HL-60 (cell line): ENCODE data around the gene PSMB10.

Source experiments
- DNase-seq, 2 experiments: peaks; one replicate each; pipeline ENCODE4 v3.0.0-alpha.2; 2010 to 2020; ENCODE audit warnings: low read depth in 1 of 2, low spot score in 1 of 2
- H3K27ac ChIP-seq: fragments of 250-450 bp; sonication (Bioruptor Pico); replicated peaks from 2 replicates; pipeline ENCODE4 v1.5.1; 2020; ENCODE audit warnings: mild to moderate bottlenecking, moderate library complexity
- H3K27me3 ChIP-seq: fragments of 250-450 bp; sonication (Bioruptor Pico); 2 replicates; pipeline ENCODE4 v1.5.1; 2021; ENCODE audit warnings: mild to moderate bottlenecking, moderate library complexity; ENCODE audit not compliant: insufficient read depth, poor library complexity, severe bottlenecking
- H3K4me3 ChIP-seq: replicated peaks from 2 replicates; pipeline ENCODE4 v1.5.1; 2011; ENCODE audit warnings: mild to moderate bottlenecking, control low read depth, low read length; ENCODE audit not compliant: insufficient read depth
- GABPA ChIP-seq: IDR thresholded peaks from 2 replicates; pipeline ENCODE4 v1.6.1; 2012; ENCODE audit warnings: low read depth
- POLR2AphosphoS5 ChIP-seq: IDR thresholded peaks from 2 replicates; pipeline ENCODE4 v1.6.1; 2012; ENCODE audit warnings: low read depth
- SPI1 ChIP-seq: IDR thresholded peaks from 2 replicates; pipeline ENCODE4 v1.6.1; 2012; ENCODE audit warnings: low read depth, mild to moderate bottlenecking, borderline replicate concordance
- TF ChIP-seq, protein P1 (sequence below): IDR thresholded peaks from one replicate; pipeline ENCODE4 v1.5.1; 2011; ENCODE audit warnings: low read length, control low read depth, inconsistent platforms; ENCODE audit not compliant: insufficient read depth
- TF ChIP-seq, protein P2 (sequence below): IDR thresholded peaks from 2 replicates; pipeline ENCODE4 v1.6.1; 2012; ENCODE audit warnings: low read depth; ENCODE audit not compliant: insufficient replicate concordance

The PSMB10 gene

GRCh38 chr16:67886387-67886786 lies 50.3 kb downstream of the PSMB10 start:
- DNase-seq = no peak
- Histone ChIP-seq H3K27me3 (no peaks in the 10 kb centered on the region), H3K4me3 (no peak overlapping the region), H3K27ac (no peak overlapping the region)
- TF ChIP-seq, protein P1, sequence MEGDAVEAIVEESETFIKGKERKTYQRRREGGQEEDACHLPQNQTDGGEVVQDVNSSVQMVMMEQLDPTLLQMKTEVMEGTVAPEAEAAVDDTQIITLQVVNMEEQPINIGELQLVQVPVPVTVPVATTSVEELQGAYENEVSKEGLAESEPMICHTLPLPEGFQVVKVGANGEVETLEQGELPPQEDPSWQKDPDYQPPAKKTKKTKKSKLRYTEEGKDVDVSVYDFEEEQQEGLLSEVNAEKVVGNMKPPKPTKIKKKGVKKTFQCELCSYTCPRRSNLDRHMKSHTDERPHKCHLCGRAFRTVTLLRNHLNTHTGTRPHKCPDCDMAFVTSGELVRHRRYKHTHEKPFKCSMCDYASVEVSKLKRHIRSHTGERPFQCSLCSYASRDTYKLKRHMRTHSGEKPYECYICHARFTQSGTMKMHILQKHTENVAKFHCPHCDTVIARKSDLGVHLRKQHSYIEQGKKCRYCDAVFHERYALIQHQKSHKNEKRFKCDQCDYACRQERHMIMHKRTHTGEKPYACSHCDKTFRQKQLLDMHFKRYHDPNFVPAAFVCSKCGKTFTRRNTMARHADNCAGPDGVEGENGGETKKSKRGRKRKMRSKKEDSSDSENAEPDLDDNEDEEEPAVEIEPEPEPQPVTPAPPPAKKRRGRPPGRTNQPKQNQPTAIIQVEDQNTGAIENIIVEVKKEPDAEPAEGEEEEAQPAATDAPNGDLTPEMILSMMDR = no peak
- no peak for TF ChIP-seq POLR2AphosphoS5
- TF ChIP-seq GABPA = no peak
- TF ChIP-seq, protein P2, sequence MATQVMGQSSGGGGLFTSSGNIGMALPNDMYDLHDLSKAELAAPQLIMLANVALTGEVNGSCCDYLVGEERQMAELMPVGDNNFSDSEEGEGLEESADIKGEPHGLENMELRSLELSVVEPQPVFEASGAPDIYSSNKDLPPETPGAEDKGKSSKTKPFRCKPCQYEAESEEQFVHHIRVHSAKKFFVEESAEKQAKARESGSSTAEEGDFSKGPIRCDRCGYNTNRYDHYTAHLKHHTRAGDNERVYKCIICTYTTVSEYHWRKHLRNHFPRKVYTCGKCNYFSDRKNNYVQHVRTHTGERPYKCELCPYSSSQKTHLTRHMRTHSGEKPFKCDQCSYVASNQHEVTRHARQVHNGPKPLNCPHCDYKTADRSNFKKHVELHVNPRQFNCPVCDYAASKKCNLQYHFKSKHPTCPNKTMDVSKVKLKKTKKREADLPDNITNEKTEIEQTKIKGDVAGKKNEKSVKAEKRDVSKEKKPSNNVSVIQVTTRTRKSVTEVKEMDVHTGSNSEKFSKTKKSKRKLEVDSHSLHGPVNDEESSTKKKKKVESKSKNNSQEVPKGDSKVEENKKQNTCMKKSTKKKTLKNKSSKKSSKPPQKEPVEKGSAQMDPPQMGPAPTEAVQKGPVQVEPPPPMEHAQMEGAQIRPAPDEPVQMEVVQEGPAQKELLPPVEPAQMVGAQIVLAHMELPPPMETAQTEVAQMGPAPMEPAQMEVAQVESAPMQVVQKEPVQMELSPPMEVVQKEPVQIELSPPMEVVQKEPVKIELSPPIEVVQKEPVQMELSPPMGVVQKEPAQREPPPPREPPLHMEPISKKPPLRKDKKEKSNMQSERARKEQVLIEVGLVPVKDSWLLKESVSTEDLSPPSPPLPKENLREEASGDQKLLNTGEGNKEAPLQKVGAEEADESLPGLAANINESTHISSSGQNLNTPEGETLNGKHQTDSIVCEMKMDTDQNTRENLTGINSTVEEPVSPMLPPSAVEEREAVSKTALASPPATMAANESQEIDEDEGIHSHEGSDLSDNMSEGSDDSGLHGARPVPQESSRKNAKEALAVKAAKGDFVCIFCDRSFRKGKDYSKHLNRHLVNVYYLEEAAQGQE = no peak
- no peak for TF ChIP-seq SPI1

- H3K4me3 ChIP-seq = no peak overlapping the region
- no peaks in the 10 kb centered on the region for H3K27me3 ChIP-seq
- TF ChIP-seq SPI1 (no peak), GABPA (no peak), POLR2AphosphoS5 (no peak)
- TF ChIP-seq, protein P2 = no peak
- TF ChIP-seq, protein P1 = no peak
- no peak overlapping the region for H3K27ac ChIP-seq
- DNase-seq = no peak
Observed at GRCh38 chr16:67885976-67886375, 50.7 kb downstream of the PSMB10 start.

GRCh38 chr16:67885545-67885944 lies 51.1 kb downstream of the PSMB10 start:
- Histone ChIP-seq H3K27me3 (no peaks in the 10 kb centered on the region), H3K27ac (no peak overlapping the region), H3K4me3 (no peak overlapping the region)
- DNase-seq = no peak
- TF ChIP-seq, protein P2 = no peak
- TF ChIP-seq GABPA (no peak), POLR2AphosphoS5 (no peak), SPI1 (no peak)
- TF ChIP-seq, protein P1 = no peak
